Lower leg skin (tissue), 3 donors: Measurements from ENCODE around the gene MUC5AC.

ENCODE experiments used
- POLR2A ChIP-seq, 2 donors: fragments of 450-650 bp; IDR thresholded peaks; one replicate each; pipeline ENCODE4 v1.6.1; 2016 to 2017; ENCODE audit warnings: antibody characterized with exemption in 2 of 2, mild to moderate bottlenecking in 1 of 2, moderate library complexity in 1 of 2
- TF ChIP-seq, protein P1 (sequence below), 3 donors: fragments of 450-650 bp; IDR thresholded peaks; one replicate each; pipeline ENCODE4 v1.5.1; 2016; ENCODE audit warnings: antibody characterized with exemption in 3 of 3, mild to moderate bottlenecking in 3 of 3, moderate library complexity in 2 of 3

DNA sequence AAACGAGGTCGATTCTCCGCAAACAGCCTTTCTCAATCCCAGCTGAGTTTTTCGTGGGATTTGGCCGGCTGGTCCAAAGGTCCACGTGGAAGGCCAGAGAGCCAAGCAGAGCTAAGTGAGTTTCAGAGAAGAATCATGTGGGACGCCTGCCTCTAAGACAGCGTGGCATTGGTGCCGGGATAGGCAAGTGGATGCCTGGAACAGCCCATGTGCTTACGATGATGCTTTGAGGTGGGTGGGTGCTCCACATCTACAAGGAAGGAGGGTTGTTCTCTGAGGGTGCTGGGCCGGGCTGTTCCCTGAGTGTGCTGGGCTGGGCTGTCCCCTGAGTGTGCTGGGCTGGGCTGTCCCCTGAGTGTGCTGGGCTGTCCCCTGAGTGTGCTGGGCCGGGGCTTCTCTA, 41.6 kb upstream of the MUC5AC start:
- TF ChIP-seq, protein P1, sequence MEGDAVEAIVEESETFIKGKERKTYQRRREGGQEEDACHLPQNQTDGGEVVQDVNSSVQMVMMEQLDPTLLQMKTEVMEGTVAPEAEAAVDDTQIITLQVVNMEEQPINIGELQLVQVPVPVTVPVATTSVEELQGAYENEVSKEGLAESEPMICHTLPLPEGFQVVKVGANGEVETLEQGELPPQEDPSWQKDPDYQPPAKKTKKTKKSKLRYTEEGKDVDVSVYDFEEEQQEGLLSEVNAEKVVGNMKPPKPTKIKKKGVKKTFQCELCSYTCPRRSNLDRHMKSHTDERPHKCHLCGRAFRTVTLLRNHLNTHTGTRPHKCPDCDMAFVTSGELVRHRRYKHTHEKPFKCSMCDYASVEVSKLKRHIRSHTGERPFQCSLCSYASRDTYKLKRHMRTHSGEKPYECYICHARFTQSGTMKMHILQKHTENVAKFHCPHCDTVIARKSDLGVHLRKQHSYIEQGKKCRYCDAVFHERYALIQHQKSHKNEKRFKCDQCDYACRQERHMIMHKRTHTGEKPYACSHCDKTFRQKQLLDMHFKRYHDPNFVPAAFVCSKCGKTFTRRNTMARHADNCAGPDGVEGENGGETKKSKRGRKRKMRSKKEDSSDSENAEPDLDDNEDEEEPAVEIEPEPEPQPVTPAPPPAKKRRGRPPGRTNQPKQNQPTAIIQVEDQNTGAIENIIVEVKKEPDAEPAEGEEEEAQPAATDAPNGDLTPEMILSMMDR (IDR thresholded peaks at IDR 0.05), result no peak
- no peak for TF ChIP-seq POLR2A (IDR thresholded peaks at IDR 0.05)
